CD4-positive, CD25-positive, alpha-beta regulatory T cell (primary cell): ENCODE measurements around the gene ELAC1. TPM values are rescaled to one million over a fixed set of nuclear protein-coding genes. Genes with fewer than 3 reads are reported as not detected.

Source experiments
- ATAC-seq, 2 donors: fragments of 150-1000 bp; cut with Tn5 transposase; one replicate each; pipeline ENCODE4 v1.10.0; 2021; ENCODE audit warnings: low read depth in 2 of 2, moderate number of reproducible peaks in 2 of 2, moderate library complexity in 1 of 2
- DNase-seq, 3 donors: peaks; one replicate each; pipeline versions ENCODE4 v3.0.0 to v3.0.0-alpha.2; 2012 to 2022; ENCODE audit warnings: mixed read lengths in 1 of 3
- H3K27ac ChIP-seq: one replicate; pipeline ENCODE4 v1.7.0; 2013; ENCODE audit warnings: mild to moderate bottlenecking, low read length; ENCODE audit not compliant: insufficient read depth, poor library complexity, severe bottlenecking
- H3K27me3 ChIP-seq: one replicate; pipeline ENCODE4 v1.7.0; 2013; ENCODE audit warnings: low read length; ENCODE audit not compliant: control insufficient read depth, insufficient read depth
- H3K36me3 ChIP-seq: one replicate; pipeline ENCODE4 v1.7.0; 2013; ENCODE audit warnings: mild to moderate bottlenecking, low read length, moderate library complexity; ENCODE audit not compliant: control insufficient read depth, insufficient read depth
- H3K4me1 ChIP-seq: 2 replicates; pipeline ENCODE4 v1.7.0; 2013; ENCODE audit warnings: mild to moderate bottlenecking, low read length; ENCODE audit not compliant: insufficient read depth, control insufficient read depth, poor library complexity, severe bottlenecking
- H3K4me3 ChIP-seq: one replicate; pipeline ENCODE4 v1.7.0; 2013; ENCODE audit warnings: low read depth, mild to moderate bottlenecking, low read length, moderate library complexity
- H3K9me3 ChIP-seq, 2 experiments: 1 replicate in 1 of 2; 2 replicates in 1 of 2; pipeline ENCODE4 v1.7.0; 2013; ENCODE audit warnings: low read length in 2 of 2, mild to moderate bottlenecking in 1 of 2, moderate library complexity in 1 of 2; ENCODE audit not compliant: control insufficient read depth in 2 of 2
- H3K27ac Mint-ChIP-seq, 3 donors: one replicate each; pipeline ENCODE4 v1.8.0; 2020 to 2022; ENCODE audit warnings: mild to moderate bottlenecking in 3 of 3, mixed read lengths in 3 of 3, moderate library complexity in 2 of 3
- H3K27me3 Mint-ChIP-seq: one replicate; pipeline ENCODE4 v1.8.0; 2022; ENCODE audit warnings: mild to moderate bottlenecking, mixed read lengths
- H3K36me3 Mint-ChIP-seq: one replicate; pipeline ENCODE4 v1.8.0; 2020; ENCODE audit warnings: mixed read lengths
- H3K4me1 Mint-ChIP-seq, 4 donors: one replicate each; pipeline ENCODE4 v1.8.0; 2020 to 2022; ENCODE audit warnings: mixed read lengths in 4 of 4, mild to moderate bottlenecking in 1 of 4
- H3K4me3 Mint-ChIP-seq, 4 donors: one replicate each; pipeline ENCODE4 v1.8.0; 2020 to 2022; ENCODE audit warnings: mild to moderate bottlenecking in 4 of 4, mixed read lengths in 4 of 4, moderate library complexity in 3 of 4
- H3K9me3 Mint-ChIP-seq, 7 donors: one replicate each; pipeline ENCODE4 v1.8.0; 2020 to 2022; ENCODE audit warnings: mixed read lengths in 7 of 7, mild to moderate bottlenecking in 3 of 7, moderate library complexity in 2 of 7
- polyA plus RNA-seq, 4 donors: library from polyadenylated mRNA; unstranded; fragments of 300-500 nt; fragmentation: Illumina TruSeq; gene quantifications; one replicate each; pipeline ENCODE4 v1.2.3, GENCODE V29; 2021
- total RNA-seq: library from RNA; stranded (reverse); gene quantifications from one replicate; pipeline ENCODE4 v1.2.3, GENCODE V29; 2022

Gene ELAC1
- total and polyA plus RNA-seq, 5 donors from 2014 or later, result 5.9 to 23.0 (median 18.6) TPM

- Mint-ChIP-seq H3K4me3 (no peak overlapping the region), H3K27me3 (no peaks in the 10 kb centered on the region), H3K9me3 (peaks cover 0 to 3% (median 0%) of the 10 kb centered on the region in 7 donors), H3K4me1 (peaks cover 0 to 6% (median 2%) of the 10 kb centered on the region in 4 donors), H3K36me3 (no peaks in the 10 kb centered on the region), H3K27ac (no peak overlapping the region)
- Histone ChIP-seq H3K9me3 (no peaks in the 10 kb centered on the region), H3K27me3 (no peaks in the 10 kb centered on the region), H3K4me3 (no peak overlapping the region), H3K36me3 (no peaks in the 10 kb centered on the region), H3K27ac (no peak overlapping the region), H3K4me1 (no peaks in the 10 kb centered on the region)
- ATAC-seq, result no peak
- no peak for DNase-seq
These were observed 42.4 kb downstream of the ELAC1 start for GRCh38 chr18:51010218-51010617.

- H3K36me3 ChIP-seq, result no peaks in the 10 kb centered on the region
- no peak overlapping the region for H3K27ac Mint-ChIP-seq
- H3K9me3 Mint-ChIP-seq, result peaks cover 0 to 3% (median 0%) of the 10 kb centered on the region in 7 donors
- ATAC-seq (no peak), DNase-seq (no peak)
- H3K4me1 ChIP-seq, result no peaks in the 10 kb centered on the region
- H3K4me3 Mint-ChIP-seq, result no peak overlapping the region
- H3K4me1 Mint-ChIP-seq, result peaks cover 0 to 6% (median 2%) of the 10 kb centered on the region in 4 donors
- no peaks in the 10 kb centered on the region for H3K27me3 Mint-ChIP-seq
- peaks cover 7% of the 10 kb centered on the region for H3K36me3 Mint-ChIP-seq
- no peak overlapping the region for H3K27ac ChIP-seq
- no peak overlapping the region for H3K4me3 ChIP-seq
- no peaks in the 10 kb centered on the region for H3K9me3 ChIP-seq
- H3K27me3 ChIP-seq, result no peaks in the 10 kb centered on the region
These were observed 43.9 kb downstream of the ELAC1 start for GRCh38 chr18:51011709-51012108.

GRCh38 chr18:51012441-51012840 is 44.6 kb downstream of the ELAC1 start:
- no peak overlapping the region for H3K4me3 Mint-ChIP-seq
- H3K27me3 ChIP-seq, result no peaks in the 10 kb centered on the region
- H3K4me1 ChIP-seq, result no peaks in the 10 kb centered on the region
- H3K27ac ChIP-seq, result no peak overlapping the region
- peaks cover 11% of the 10 kb centered on the region for H3K36me3 Mint-ChIP-seq
- H3K9me3 Mint-ChIP-seq, result peaks cover 0 to 3% (median 0%) of the 10 kb centered on the region in 7 donors
- H3K27me3 Mint-ChIP-seq, result no peaks in the 10 kb centered on the region
- H3K9me3 ChIP-seq, result no peaks in the 10 kb centered on the region
- no peaks in the 10 kb centered on the region for H3K36me3 ChIP-seq
- no peak for ATAC-seq
- no peak for DNase-seq
- H3K4me1 Mint-ChIP-seq, result peaks cover 0 to 4% (median 2%) of the 10 kb centered on the region in 4 donors
- no peak overlapping the region for H3K27ac Mint-ChIP-seq
- H3K4me3 ChIP-seq, result no peak overlapping the region

- Mint-ChIP-seq H3K4me1 (peaks cover 0 to 4% (median 0%) of the 10 kb centered on the region in 4 donors), H3K9me3 (peaks cover 0 to 3% (median 0%) of the 10 kb centered on the region in 7 donors), H3K4me3 (no peak overlapping the region), H3K27me3 (no peaks in the 10 kb centered on the region), H3K27ac (no peak overlapping the region), H3K36me3 (peaks cover 11% of the 10 kb centered on the region)
- no peak overlapping the region for H3K4me3 ChIP-seq
- H3K27ac ChIP-seq, result no peak overlapping the region
- no peaks in the 10 kb centered on the region for H3K36me3 ChIP-seq
- no peak for DNase-seq
- no peaks in the 10 kb centered on the region for H3K27me3 ChIP-seq
- no peak for ATAC-seq
- H3K4me1 ChIP-seq, result no peaks in the 10 kb centered on the region
- no peaks in the 10 kb centered on the region for H3K9me3 ChIP-seq
These were observed 45.4 kb downstream of the ELAC1 start for GRCh38 chr18:51013259-51013658.

- no peak for ATAC-seq
- peaks cover 0 to 9% (median 1%) of the 10 kb centered on the region in 4 donors for H3K4me1 Mint-ChIP-seq
- Histone ChIP-seq H3K4me3 (no peak overlapping the region), H3K9me3 (no peaks in the 10 kb centered on the region), H3K27ac (no peak overlapping the region), H3K36me3 (no peaks in the 10 kb centered on the region), H3K4me1 (no peaks in the 10 kb centered on the region), H3K27me3 (no peaks in the 10 kb centered on the region)
- no peak for DNase-seq
- H3K36me3 Mint-ChIP-seq, result peaks cover 14% of the 10 kb centered on the region
- H3K9me3 Mint-ChIP-seq, result peaks cover 0 to 1% (median 0%) of the 10 kb centered on the region in 7 donors
- no peaks in the 10 kb centered on the region for H3K27me3 Mint-ChIP-seq
- no peak overlapping the region for H3K4me3 Mint-ChIP-seq
- peak overlapping the region in 2 of 3 donors; percentile 26 to 71 for H3K27ac Mint-ChIP-seq
These were observed 49.5 kb downstream of the ELAC1 start for GRCh38 chr18:51017140-51017879.

- peaks cover 16% of the 10 kb centered on the region for H3K36me3 Mint-ChIP-seq
- H3K4me3 Mint-ChIP-seq, result no peak overlapping the region
- peaks cover 5 to 11% (median 6%) of the 10 kb centered on the region in 4 donors for H3K4me1 Mint-ChIP-seq
- Histone ChIP-seq H3K27me3 (no peaks in the 10 kb centered on the region), H3K4me1 (no peaks in the 10 kb centered on the region), H3K27ac (no peak overlapping the region), H3K36me3 (peaks cover 3% of the 10 kb centered on the region), H3K4me3 (no peak overlapping the region), H3K9me3 (no peaks in the 10 kb centered on the region)
- H3K27me3 Mint-ChIP-seq, result no peaks in the 10 kb centered on the region
- peak overlapping the region in 1 of 3 donors; percentile 29 for H3K27ac Mint-ChIP-seq
- DNase-seq (no peak), ATAC-seq (no peak)
- H3K9me3 Mint-ChIP-seq, result peaks cover 0 to 5% (median 0%) of the 10 kb centered on the region in 7 donors
These were observed 52.7 kb downstream of the ELAC1 start for GRCh38 chr18:51020536-51020935.

GRCh38 chr18:51021226-51021965 is 53.6 kb downstream of the ELAC1 start:
- ATAC-seq, result no peak
- H3K27ac Mint-ChIP-seq, result peak overlapping the region in 1 of 3 donors; percentile 29
- peaks cover 10% of the 10 kb centered on the region for H3K36me3 ChIP-seq

More at GRCh38 chr18:51021226-51021965, 53.6 kb downstream of the ELAC1 start:
- no peaks in the 10 kb centered on the region for H3K27me3 Mint-ChIP-seq
- Histone ChIP-seq H3K9me3 (no peaks in the 10 kb centered on the region), H3K4me3 (no peak overlapping the region), H3K4me1 (no peaks in the 10 kb centered on the region), H3K27ac (no peak overlapping the region), H3K27me3 (no peaks in the 10 kb centered on the region)
- H3K9me3 Mint-ChIP-seq, result peaks cover 0 to 5% (median 0%) of the 10 kb centered on the region in 7 donors
- H3K36me3 Mint-ChIP-seq, result peaks cover 12% of the 10 kb centered on the region
- peaks cover 5 to 11% (median 6%) of the 10 kb centered on the region in 4 donors for H3K4me1 Mint-ChIP-seq
- no peak for DNase-seq
- no peak overlapping the region for H3K4me3 Mint-ChIP-seq
